Chondrocyte (in vitro differentiated cells): ENCODE data around the gene PNMA8B. TPM values are rescaled to one million over a fixed set of nuclear protein-coding genes. Genes with fewer than 3 reads are reported as not detected.
A peak's percentile ranks its signal among the peaks of the same experiment; 100 is the strongest.

Experiments
- DNase-seq: peaks from one replicate; pipeline ENCODE4 v3.0.0; 2021; ENCODE audit warnings: mixed read lengths, low spot score
- H3K27ac Mint-ChIP-seq: one replicate; pipeline ENCODE4 v1.8.0; 2021; ENCODE audit warnings: mild to moderate bottlenecking, moderate library complexity, mixed read lengths; ENCODE audit not compliant: unreplicated experiment
- H3K27me3 Mint-ChIP-seq: 2 replicates; pipeline ENCODE4 v1.8.0; 2021; ENCODE audit warnings: low read depth, mixed read lengths
- H3K36me3 Mint-ChIP-seq: 2 replicates; pipeline ENCODE4 v1.8.0; 2021; ENCODE audit warnings: low read depth, mixed read lengths
- H3K4me1 Mint-ChIP-seq: 2 replicates; pipeline ENCODE4 v1.8.0; 2021; ENCODE audit warnings: low read depth, mild to moderate bottlenecking, mixed read lengths
- H3K4me3 Mint-ChIP-seq: one replicate; pipeline ENCODE4 v1.8.0; 2021; ENCODE audit warnings: mild to moderate bottlenecking, moderate library complexity, mixed read lengths; ENCODE audit not compliant: unreplicated experiment
- H3K9me3 Mint-ChIP-seq: 2 replicates; pipeline ENCODE4 v1.8.0; 2021; ENCODE audit warnings: low read depth, mixed read lengths
- long read RNA-seq: library from polyadenylated mRNA; stranded (forward); transcript quantifications from one replicate; pipeline ENCODE4 v2.0.0, GENCODE V29; 2021
- total RNA-seq: library from RNA; stranded (reverse); gene quantifications from 3 replicates; pipeline ENCODE4 v1.2.1, GENCODE V29; 2021
- TF ChIP-seq, protein P1 (sequence below): fragments of 200-600 bp; sonication (generic); IDR thresholded peaks from 2 replicates; pipeline ENCODE4 v1.5.0; 2021; ENCODE audit warnings: antibody characterized with exemption, mild to moderate bottlenecking, moderate library complexity

Gene PNMA8B, protein sequence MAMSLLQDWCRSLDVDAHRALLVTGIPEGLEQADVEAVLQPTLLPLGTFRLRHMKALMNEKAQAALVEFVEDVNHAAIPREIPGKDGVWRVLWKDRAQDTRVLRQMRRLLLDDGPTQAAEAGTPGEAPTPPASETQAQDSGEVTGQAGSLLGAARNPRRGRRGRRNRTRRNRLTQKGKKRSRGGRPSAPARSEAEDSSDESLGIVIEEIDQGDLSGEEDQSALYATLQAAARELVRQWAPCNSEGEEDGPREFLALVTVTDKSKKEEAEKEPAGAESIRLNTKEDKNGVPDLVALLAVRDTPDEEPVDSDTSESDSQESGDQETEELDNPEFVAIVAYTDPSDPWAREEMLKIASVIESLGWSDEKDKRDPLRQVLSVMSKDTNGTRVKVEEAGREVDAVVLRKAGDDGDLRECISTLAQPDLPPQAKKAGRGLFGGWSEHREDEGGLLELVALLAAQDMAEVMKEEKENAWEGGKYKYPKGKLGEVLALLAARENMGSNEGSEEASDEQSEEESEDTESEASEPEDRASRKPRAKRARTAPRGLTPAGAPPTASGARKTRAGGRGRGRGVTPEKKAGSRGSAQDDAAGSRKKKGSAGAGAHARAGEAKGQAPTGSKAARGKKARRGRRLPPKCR
- total RNA-seq, result 2.2 to 5.5 TPM (median 2.5 TPM) in 3 replicates
- long read RNA-seq, full-length matches to known transcripts, result 1 of 1 reads
- long read RNA-seq, partial matches to known transcripts, result 0 of 1 reads
- long read RNA-seq, other reads (novel, unspliced or antisense), result 0 of 1 reads

GRCh38 chr19:46495786-46496099, at the start of gene PNMA8B:
Gene PNMA8B (minus strand): TSS chr19:46495867. CDS start chr19:46495465, 402 bp downstream.
- H3K36me3 Mint-ChIP-seq, result no peaks in the 10 kb centered on the region
- peaks cover 11% of the 10 kb centered on the region for H3K4me1 Mint-ChIP-seq
- peaks cover 1% of the 10 kb centered on the region for H3K27me3 Mint-ChIP-seq
- TF ChIP-seq, protein P1, sequence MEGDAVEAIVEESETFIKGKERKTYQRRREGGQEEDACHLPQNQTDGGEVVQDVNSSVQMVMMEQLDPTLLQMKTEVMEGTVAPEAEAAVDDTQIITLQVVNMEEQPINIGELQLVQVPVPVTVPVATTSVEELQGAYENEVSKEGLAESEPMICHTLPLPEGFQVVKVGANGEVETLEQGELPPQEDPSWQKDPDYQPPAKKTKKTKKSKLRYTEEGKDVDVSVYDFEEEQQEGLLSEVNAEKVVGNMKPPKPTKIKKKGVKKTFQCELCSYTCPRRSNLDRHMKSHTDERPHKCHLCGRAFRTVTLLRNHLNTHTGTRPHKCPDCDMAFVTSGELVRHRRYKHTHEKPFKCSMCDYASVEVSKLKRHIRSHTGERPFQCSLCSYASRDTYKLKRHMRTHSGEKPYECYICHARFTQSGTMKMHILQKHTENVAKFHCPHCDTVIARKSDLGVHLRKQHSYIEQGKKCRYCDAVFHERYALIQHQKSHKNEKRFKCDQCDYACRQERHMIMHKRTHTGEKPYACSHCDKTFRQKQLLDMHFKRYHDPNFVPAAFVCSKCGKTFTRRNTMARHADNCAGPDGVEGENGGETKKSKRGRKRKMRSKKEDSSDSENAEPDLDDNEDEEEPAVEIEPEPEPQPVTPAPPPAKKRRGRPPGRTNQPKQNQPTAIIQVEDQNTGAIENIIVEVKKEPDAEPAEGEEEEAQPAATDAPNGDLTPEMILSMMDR, result no peak
- no peak within 1 kb of the TSS for H3K27ac Mint-ChIP-seq
- H3K4me3 Mint-ChIP-seq, result peak within 1 kb of the TSS; percentile 60
- no peaks in the 10 kb centered on the region for H3K9me3 Mint-ChIP-seq
- DNase-seq, result no peak

- DNase-seq, result no peak
Measured at GRCh38 chr19:46544651-46545050, 49.0 kb upstream of the PNMA8B start.

DNA sequence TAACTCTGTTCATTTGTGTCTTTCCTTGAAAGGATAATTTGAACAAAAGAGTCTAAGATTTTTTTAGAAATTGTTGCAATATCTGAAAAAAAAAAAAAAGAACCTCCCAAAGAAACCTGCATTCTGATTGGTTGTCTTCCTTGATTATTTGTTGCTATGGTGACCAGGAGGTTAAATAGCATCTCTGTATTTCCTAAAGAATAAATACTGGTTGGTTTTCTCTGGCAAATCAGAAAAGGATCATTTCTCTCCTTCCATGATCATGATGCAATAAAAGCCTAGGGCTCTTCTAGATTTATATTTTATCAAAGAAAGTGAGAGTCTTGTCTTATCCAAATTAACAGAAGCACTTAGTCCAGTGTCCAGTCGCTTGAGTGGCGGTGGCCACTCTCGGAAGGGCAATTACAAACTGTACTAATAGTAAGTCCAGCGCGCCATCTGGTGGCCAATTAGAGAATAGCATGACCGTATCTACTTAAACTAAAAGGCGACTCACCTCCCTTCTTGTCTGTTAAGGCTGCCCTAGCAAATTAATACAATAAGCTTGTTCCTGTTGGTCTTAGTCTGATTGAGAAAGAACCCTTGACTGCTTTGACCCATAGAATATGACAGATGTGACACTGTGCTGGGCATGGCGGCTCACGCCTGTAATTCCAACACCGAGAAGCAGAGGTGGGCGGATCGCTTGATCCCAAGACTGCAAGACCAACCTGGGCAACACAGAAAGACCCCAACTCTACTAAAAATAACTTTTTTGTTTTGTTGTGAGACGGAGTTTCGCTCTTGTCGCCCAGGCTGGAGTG, 47.0 kb upstream of the PNMA8B start:
- H3K27ac Mint-ChIP-seq, result no peak overlapping the region

More at GRCh38 chr19:46544651-46545050, 49.0 kb upstream of the PNMA8B start:
- Mint-ChIP-seq H3K9me3 (peaks cover 5% of the 10 kb centered on the region), H3K4me1 (peaks cover 4% of the 10 kb centered on the region), H3K27ac (no peak overlapping the region), H3K4me3 (no peak overlapping the region), H3K27me3 (no peaks in the 10 kb centered on the region), H3K36me3 (no peaks in the 10 kb centered on the region)
- TF ChIP-seq, protein P1, result no peak

GRCh38 chr19:46537136-46538097, 41.8 kb upstream of the PNMA8B start:
- no peak overlapping the region for H3K4me3 Mint-ChIP-seq
- peaks cover 9% of the 10 kb centered on the region for H3K27me3 Mint-ChIP-seq
- H3K4me1 Mint-ChIP-seq, result peaks cover under 1% of the 10 kb centered on the region
- peak; percentile 53 for DNase-seq
- no peak overlapping the region for H3K27ac Mint-ChIP-seq
- no peaks in the 10 kb centered on the region for H3K36me3 Mint-ChIP-seq
- H3K9me3 Mint-ChIP-seq, result no peaks in the 10 kb centered on the region
- TF ChIP-seq, protein P1, result peak; percentile 91

More for the DNA sequence above, 47.0 kb upstream of the PNMA8B start:
- no peaks in the 10 kb centered on the region for H3K9me3 Mint-ChIP-seq
- TF ChIP-seq, protein P1, result peak; percentile 93
- peaks cover 5% of the 10 kb centered on the region for H3K27me3 Mint-ChIP-seq
- H3K36me3 Mint-ChIP-seq, result no peaks in the 10 kb centered on the region
- DNase-seq, result no peak
- H3K4me1 Mint-ChIP-seq, result peaks cover 4% of the 10 kb centered on the region
- no peak overlapping the region for H3K4me3 Mint-ChIP-seq
